Cardiac fibroblast (primary cell): Measurements from ENCODE around the gene FAM50B.

Experiments
- DNase-seq, 2 donors: peaks; one replicate each; pipeline versions ENCODE4 v3.0.0 to v3.0.0-alpha.2; 2010; ENCODE audit warnings: low read depth in 2 of 2
- H3K4me3 ChIP-seq, 2 donors: replicated peaks in 1 of 2; 1 replicate in 1 of 2; 2 replicates in 1 of 2; pipeline ENCODE4 v1.5.1; 2011; ENCODE audit warnings: low read depth in 2 of 2, low read length in 2 of 2, mild to moderate bottlenecking in 2 of 2, moderate library complexity in 1 of 2
- TF ChIP-seq, protein P1 (sequence below): IDR thresholded peaks from one replicate; pipeline ENCODE4 v1.5.1; 2011; ENCODE audit warnings: low read depth, mild to moderate bottlenecking, low read length, inconsistent platforms

The FAM50B gene

DNA sequence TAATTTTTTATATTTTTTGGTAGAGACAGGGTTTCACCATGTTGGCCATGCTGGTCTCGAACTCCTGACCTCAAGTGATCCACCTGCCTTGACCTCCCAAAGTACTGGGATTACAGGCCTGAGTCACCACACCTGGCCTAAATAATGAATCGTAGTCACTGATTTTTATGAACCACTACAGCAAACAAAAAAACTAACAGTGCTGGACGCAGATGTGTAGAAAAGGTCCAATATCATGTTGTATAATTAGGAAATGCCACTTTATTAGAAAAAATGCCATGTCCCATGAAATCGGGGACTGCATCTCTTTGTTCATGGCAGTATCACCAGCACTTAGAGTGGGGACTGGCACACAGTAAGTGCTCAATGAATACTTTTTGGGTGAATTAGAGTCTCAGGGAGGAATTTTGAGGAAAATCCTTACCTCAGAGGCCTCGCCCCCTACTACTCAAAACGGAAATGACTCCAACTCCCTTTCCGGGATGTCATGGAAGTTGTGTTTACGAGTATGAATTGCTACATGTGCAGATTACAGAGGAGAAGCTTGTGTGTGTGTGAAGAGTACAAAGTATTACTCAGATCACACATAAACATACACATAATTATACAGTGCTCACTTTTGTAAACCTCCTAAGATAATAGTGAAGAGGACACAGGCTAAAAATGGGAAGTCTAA is 43.6 kb upstream of the FAM50B start:
- TF ChIP-seq, protein P1, sequence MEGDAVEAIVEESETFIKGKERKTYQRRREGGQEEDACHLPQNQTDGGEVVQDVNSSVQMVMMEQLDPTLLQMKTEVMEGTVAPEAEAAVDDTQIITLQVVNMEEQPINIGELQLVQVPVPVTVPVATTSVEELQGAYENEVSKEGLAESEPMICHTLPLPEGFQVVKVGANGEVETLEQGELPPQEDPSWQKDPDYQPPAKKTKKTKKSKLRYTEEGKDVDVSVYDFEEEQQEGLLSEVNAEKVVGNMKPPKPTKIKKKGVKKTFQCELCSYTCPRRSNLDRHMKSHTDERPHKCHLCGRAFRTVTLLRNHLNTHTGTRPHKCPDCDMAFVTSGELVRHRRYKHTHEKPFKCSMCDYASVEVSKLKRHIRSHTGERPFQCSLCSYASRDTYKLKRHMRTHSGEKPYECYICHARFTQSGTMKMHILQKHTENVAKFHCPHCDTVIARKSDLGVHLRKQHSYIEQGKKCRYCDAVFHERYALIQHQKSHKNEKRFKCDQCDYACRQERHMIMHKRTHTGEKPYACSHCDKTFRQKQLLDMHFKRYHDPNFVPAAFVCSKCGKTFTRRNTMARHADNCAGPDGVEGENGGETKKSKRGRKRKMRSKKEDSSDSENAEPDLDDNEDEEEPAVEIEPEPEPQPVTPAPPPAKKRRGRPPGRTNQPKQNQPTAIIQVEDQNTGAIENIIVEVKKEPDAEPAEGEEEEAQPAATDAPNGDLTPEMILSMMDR, result no peak
- H3K4me3 ChIP-seq, result no peak overlapping the region
- DNase-seq, result peak; percentile 83 to 85

- TF ChIP-seq, protein P1, result no peak
- no peak overlapping the region for H3K4me3 ChIP-seq
- DNase-seq, result no peak
These were observed 42.8 kb upstream of the FAM50B start for GRCh38 chr6:3806169-3806922.

- H3K4me3 ChIP-seq, result no peak overlapping the region
- TF ChIP-seq, protein P1, result no peak
- peak in 1 of 2 donors; percentile 38 for DNase-seq
These were observed 41.0 kb upstream of the FAM50B start for GRCh38 chr6:3808199-3808598.

GRCh38 chr6:3808759-3809514 is 40.2 kb upstream of the FAM50B start:
- TF ChIP-seq, protein P1, result no peak
- DNase-seq, result peak; percentile 89 to 95
- no peak overlapping the region for H3K4me3 ChIP-seq

DNA sequence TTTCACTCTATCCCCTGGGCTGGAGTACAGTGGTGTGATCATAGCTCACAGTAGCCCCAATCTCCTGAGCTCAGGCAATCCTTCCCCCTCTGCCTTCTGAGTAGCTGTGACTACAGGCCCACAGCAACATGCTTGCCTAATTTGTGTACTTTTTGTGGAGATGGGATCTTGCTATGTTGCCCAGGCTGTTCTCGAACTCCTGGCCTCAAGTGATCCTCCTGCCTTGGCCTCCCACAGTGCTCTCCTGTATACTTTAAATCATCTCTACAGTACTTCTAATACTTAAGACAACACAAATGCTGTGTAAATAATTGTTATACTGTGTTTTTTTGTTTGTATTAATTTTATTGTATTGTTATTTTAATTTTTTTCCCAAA is 39.7 kb upstream of the FAM50B start:
- no peak for DNase-seq
- TF ChIP-seq, protein P1, result no peak
- H3K4me3 ChIP-seq, result no peak overlapping the region

DNA sequence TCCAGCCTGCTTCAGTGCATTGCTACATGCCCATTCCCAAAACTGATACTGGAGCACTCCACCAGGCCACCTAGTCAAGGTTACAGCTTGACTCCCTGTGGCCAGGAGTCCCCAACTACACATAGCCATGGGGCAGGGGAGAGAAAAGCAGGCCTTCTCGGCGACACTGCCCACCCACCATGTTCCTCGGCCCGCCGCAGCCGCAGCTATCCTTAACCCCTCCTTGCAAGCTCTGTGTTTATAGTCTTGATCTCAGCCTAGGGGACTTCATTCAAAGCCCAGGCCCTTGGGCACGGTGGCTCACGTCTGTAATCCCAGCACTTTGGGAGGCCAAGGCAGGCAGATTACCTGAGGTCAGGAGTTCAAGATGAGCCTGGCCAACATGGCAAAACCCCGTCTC is 39.2 kb upstream of the FAM50B start:
- TF ChIP-seq, protein P1, result no peak
- no peak overlapping the region for H3K4me3 ChIP-seq
- no peak for DNase-seq
